NCI-H128 (cell line): ENCODE results near the gene PANX3.
A peak's percentile ranks its signal among the peaks of the same experiment; 100 is the strongest.

Experiments
- DNase-seq: peaks from one replicate; lab custom pipeline; 2025; ENCODE audit not compliant: unreplicated experiment; lab: John Stamatoyannopoulos, UW

Gene PANX3

GRCh38 chr11:124656774-124657630 lies 45.8 kb downstream of the PANX3 start:
- peak; percentile 18 for DNase-seq

DNA sequence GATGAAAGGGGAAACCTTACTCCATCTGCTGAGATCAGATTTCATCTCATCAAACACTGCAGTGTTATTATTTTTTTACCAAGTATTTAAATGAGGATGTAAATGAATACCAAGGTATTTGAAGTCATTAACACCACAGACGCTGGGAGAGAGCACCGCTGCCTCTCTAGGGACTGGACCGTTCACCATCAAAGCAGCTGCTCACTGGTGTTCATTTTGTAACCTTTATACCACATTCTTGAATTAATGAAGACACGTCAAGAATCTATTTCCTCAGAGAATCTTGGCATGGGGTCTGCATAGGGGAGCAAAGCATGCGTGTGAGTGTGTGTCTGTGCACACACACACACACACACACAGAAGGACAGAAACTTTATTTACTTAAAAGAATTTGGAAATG lies 46.7 kb downstream of the PANX3 start:
- no peak for DNase-seq

DNA sequence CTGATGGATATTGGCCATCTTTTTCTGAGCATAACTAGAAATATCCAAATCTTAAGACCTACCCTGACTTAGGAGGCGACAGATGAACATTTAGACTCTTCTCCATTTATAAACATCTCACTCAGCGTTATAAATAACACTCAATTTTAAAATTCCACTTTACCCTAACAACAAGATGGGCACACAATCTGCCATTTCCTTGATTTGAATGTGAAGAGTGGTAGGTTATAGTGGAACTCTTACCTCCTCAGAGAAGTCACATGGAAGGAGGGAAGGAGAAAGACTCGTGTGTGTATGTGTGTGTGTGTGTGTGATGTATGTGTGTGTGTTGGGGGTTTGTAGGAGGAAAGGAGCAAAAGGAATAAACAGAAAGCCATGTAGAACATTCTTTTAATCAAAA lies 47.3 kb downstream of the PANX3 start:
- DNase-seq, result no peak

GRCh38 chr11:124658986-124659385 lies 47.8 kb downstream of the PANX3 start:
- no peak for DNase-seq

DNA sequence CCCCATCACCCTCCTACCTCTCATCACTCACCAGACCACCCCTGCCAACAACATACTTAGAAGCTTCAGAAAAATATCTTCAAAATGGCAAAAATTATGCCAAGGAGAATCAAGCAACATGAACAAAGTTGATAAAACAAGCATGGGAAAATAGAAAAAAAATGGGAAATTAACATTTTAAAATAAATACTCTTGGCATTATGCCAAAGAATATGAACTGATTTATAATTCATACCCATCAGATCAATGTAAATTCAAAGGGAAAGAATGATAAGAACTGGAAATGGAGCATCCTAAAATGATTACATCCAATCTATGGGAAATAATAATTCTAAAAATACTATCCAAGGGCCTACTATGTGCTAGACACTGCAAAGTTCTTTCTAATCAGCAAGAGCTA lies 50.3 kb downstream of the PANX3 start:
- DNase-seq, result no peak

DNA sequence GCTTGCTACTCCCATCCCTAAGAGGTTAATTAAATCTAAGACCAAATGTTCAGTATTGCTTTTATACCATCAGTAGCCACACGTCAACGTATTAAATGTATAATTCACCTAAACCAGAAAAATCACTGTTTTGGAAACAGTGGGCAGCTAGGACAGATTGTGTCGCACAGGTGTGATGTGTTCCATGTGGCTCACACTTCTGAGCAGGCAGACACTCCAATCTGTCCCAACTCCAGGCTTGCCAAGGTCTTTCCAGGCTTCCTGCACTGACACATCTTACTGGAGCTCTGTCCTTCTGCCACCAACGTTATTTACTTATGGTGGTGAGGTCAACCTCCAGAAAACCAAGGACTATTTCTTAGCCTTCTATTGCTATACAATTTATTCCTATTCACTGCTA lies 50.9 kb downstream of the PANX3 start:
- no peak for DNase-seq

DNA sequence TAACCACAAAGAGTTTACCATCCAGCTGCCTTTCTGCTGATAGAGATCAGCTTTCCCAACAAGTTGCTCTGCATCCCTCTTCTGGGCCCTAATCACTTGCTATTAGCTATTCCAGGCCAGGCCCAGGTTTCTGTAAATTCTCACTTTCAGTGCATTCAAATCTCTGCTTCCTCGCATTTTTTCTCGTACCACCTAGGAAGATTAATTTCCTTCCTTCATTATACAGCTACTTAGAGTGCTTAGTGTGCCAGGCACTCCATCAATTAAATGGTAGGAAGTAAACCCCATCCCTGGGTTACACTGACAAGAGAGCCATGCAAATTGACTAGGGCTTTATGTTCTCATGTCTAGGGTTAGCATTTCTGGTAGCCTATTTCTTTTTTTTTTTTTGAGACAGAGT lies 52.6 kb downstream of the PANX3 start:
- DNase-seq, result no peak

GRCh38 chr11:124667601-124668000 lies 56.4 kb downstream of the PANX3 start:
- no peak for DNase-seq

DNA sequence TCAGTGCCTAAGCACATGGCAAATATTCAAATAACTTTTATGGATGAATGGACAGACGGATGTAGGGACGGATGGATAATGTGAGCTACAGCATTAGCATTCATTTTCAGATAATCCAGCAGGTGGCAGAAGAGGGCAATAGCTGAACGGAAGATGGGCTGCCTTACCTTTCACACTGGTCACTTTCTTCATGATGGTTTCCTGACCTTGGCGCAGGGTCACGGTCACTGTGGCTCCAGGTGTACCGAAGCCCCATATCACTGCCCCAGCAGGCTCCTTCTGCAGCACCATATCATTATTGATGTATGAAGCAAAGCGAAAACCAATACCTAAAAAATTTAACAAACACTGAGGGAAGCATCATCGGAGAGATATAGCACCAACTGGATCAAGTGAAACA lies 58.0 kb downstream of the PANX3 start:
- no peak for DNase-seq
